Stimulated activated CD4-positive, alpha-beta T cell treated with anti-CD3 and anti-CD28 coated beads, Interleukin-4, amount 100 ng/mL, for 24 hours (primary cell): Measurements from ENCODE around the gene ATXN7L1.
A peak's percentile ranks its signal among the peaks of the same experiment; 100 is the strongest.

Source experiments
- DNase-seq: peaks from one replicate; pipeline ENCODE4 v3.0.0-alpha.2; 2020

The ATXN7L1 gene

DNA sequence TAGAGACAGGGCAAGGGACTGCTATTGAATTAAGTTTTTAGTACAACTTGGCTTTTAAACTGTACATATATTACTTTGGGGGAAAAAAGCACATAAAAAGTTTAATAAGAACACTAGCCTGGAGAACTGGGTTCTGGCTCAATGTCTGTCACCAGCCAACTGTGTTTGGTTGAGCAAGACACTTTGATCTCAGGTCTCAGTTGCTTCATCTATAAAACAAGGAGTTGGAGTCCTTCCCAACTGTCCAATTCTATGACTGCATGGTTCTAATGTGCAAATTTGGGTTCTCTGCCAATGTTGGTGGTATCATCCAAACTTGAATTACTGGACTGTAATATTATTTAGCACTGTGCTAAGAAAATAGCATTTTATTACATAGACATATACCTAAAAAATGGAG lies 50.3 kb downstream of the ATXN7L1 start:
- no peak for DNase-seq

DNA sequence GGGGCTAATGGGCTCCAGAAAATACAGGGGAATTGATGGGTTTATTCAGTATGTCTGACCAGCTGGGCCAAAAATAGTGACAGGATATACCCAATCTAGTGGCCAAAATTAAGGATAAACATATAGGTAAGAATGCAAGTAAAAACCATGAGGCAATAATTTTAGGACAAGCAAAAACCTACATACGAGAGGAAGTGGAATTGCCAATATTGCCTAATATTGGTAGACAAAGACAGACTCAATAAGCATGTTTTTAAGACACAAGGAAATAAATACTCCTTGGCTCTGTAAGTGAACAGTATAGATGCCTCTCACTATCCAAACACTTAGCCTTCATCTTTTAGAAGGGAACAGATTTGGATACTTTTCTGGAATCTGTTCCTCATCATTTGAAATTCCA lies 51.0 kb downstream of the ATXN7L1 start:
- DNase-seq = no peak

DNA sequence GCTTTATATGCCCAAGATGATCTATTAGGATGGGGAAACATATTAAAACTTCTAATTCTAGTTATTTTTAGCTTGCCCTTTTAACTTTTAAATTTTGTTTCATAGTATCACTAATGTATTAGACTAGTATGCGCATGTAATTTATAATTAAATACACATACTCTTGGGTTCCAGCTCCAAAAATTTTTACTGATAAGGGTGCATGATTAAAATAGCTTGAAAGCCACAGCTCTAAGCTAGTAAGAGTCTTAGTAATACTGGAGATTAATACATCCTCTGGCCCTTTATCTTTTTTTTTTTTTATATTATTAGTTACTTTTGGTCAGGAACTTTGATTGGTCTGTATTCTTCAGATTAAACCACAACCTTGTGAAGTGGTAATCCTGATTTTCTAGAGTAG lies 53.6 kb downstream of the ATXN7L1 start:
- no peak for DNase-seq

DNA sequence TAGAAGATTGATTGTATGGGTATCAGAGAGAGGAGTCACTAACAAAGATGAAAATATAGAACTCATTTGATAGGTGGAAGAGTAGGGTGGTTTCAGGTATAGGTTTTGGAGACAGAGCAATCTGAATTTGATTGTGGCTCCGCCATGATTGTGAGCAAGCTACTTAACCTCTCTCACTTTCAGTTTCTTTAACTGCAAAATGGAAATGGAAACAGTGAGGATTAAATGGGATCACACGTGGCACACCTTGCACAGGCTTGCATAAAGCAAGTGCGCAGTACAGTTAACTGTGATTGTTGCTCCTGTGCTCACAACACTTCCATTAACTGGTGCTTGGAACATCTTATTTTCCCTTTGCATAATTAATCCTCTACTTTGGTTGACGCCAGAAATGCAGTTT lies 54.9 kb downstream of the ATXN7L1 start:
- DNase-seq = no peak

DNA sequence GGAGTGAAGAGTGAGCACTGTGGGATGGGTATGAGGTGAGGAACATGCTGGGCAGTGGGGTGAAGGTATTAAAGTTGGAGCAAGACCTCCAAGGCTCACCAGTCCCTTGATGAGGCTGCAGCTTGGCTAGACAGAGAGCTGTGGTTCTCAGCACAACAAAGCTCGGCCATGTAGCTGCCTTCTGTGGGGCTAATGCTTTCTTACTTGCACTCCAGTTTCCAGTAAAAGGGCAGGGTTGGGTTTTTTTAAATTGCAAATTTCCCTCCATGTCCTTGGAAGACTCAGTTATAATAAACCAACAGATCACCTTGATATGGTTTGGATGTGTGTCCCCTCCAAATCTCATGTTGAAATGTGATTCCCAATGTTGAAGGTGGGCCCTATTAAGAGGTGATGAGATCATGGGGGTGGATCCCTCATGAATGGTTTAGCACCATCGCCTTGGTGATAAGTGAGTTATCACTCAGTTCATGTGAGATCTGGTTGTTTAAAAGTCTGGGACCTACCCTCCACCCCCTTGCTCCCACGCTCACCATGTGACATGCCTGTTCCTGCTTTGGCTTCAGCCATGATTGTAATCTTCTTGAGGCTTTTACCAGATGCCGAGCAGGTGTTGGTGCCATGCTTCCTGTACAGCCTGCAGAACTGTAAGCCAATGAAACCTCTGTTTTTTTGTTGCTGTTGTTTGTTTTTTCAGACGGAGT lies 55.9 kb downstream of the ATXN7L1 start:
- no peak for DNase-seq

DNA sequence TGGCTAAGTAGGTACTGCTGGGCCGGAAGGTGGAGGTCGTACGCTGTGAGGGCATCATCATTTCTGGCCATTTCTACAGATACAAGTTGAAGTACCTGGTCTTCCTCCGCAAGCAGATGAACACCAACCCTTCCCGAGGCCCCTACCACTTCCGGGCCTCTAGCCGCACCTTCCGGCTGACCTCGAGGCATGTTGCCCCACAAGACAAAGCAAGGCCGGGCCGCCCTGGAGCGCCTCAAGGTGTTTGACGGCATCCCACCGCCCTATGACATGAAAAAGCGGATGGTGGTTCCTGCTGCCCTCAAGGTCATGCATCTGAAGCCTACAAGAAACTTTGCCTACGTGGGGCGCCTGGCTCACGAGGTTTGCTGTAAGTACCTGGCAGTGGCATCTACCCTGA lies 56.8 kb downstream of the ATXN7L1 start:
- no peak for DNase-seq

DNA sequence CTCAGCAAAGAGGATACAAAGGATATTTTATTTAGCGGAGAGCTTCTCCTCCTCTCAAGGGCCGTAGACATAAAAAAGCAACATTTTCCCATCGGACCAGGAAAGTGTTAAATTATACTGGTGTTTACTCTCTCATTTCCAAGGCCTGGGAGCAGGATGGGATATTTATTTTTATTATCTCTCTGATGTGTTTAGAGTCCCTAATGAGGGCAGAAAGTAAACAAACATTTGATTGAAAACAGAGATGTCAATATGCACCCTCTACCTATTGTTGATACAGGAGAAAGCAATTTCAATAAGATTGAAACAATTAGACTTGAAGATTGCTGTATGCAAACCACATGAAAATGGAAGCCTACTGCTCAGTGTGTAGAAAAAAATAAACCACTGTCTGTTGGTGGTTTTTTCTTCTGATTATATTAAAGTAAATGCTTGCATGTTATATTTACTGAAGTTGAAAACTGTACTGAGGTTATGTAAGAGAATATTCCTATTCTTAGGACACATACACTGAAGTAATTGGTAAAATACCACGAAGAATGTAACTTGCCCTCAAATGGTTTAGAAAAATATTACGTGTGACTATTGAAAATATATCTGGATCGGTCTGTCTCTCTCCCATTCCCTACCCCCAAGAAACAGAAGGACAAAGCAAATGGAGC lies 59.3 kb downstream of the ATXN7L1 start:
- no peak for DNase-seq

DNA sequence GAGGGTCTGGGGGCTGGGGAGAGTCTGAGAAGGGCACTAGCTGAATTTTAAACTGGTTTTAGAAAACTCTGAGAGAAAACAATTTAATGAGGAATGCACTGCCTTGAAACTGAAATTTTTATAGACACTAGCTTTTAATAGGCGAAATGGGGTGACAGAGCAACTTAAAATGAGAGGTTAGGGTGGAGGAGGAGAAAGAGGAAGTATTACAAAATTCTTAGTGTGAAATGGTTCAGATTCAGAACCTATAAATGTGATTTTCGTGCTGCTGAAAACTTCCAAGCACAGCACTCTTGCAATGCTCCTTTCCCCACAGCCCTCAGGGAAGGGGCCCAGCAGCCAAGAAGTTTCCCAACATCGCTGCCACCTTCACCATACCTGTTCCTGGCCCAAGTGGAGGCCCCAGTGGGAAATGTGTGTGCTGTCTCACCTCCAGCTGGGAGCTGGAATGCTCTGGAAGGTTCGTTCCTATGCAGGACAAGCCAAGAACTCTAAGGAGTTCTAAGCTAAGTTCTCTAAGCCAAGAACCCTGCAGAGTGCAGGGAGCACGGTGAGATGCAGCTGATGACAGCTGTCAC lies 60.0 kb downstream of the ATXN7L1 start:
- DNase-seq = no peak

DNA sequence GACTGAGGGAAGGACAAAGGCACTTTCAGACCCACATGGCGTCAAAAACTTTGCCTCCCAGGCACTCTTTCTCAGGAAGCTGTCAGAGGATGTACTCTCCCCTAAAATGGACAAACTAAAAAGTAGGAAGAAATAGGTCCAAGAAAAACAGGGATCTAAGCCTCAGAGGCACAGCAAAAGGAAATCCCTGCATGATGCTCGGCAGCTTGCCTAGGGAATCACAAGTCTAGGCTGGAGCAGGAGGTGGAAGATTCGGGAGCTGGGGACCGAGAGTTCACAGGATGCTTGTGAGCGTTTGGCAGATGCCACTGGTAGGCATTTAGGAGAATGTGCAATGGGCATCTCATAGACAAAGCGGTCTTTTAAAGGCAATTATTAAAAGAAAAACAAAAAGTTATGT lies 60.8 kb downstream of the ATXN7L1 start:
- no peak for DNase-seq

DNA sequence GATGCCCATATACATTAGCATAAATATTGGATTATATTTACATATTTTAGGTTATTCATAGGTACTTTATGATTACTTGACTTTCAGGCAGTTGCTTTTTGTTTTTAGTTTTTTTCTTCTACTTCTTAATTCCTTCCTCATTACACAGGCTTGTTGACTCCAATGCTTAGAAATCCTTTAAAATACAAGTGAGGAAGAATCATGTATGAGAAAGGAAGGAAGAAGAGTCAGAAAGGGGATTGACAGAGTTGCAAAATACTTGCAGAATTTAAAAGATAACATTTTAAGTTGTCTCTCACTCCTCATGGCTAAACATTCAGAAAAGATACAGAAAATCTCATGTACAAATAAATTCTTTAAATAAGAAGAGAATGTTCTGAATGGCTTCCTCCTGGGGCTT lies 61.9 kb downstream of the ATXN7L1 start:
- no peak for DNase-seq

DNA sequence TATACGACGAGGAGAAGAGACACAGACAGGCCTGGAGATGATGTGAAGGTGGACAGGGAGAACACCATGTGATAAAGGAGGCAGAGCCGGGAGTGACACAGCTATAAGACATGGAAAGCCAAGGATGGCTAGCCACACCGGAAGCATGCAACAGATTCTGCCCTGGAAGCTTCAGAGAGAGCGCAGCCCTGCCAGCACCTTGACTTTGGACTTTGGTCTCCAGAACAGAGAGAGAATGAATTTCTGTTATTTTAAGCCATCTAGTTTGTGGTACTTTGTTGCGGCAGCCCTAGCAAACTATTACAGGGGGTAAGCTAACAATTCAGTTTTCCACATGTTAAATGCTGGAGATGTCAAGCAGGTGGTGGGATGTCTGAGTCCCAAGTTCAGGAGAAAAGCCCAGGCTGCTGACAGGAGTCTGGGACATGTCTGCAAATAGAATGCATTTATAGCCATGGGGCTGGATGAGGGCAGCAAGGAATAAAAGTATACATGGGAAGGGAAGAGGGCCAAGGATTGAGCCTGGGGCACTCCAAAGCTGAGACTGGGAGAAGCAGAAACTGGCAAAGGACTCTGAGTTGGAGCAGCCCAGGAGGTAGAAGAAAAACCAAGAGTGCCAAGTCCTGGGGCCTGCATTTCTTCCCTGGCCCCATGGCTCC lies 65.1 kb downstream of the ATXN7L1 start:
- DNase-seq = no peak

DNA sequence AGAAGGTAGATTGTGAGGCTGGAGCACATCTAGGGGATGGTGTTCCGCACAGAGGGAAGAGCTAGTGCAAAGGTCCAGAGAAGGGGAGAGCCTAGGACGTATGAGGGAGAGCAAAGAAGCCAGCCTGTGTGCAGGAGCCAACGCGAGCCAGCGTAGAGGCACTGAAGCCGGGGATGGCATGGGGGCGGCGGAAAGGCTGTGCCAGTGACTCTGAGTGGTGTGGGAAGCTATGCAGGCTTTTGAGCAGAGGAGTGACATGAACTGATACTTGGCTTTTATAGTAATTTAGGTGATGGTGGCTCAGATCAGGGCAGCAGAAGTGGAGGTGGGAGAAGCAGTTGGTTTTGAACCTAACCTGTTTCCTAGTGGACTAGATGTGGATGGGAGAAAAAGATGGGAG lies 65.8 kb downstream of the ATXN7L1 start:
- peak; percentile 34 for DNase-seq

DNA sequence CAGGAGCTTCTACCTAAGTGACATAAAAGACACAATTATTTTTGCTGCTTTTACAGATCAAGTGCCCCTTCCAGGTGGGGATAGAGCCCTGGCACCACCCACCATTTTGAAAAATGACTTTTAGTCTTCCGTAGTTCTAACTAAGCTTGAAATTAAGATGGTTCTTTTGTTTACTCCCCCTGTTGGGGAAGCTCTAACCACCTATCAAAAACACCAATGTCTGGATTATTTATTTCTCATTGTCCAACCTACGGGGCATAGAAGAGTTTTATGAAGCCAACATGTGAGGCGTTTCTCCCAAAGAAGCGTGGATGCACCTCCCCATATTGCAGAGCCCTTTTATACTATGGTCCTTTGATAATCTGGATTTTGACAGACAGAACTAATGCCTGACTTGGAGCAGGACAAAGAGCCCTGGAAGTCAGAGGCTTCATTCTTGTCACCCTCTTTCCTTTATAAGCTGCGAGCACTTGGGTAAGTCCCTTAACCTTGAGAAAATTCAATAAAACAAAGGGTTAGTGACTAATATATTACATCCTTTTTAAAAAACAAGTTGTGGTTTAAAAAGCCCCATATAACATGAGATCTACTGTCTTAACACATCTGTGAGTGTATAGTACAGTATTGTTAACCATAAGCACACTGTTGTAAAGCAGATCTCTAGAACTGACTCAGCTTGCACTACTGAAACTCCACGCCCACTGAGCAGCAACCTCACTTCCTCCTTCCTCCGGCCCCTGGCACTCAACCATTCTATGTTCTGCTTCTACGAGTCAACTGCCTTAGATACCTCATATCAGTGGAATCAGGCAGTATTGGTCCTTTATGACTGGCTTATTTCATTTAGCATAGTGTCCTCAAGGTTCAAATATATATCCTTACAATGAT lies 67.5 kb downstream of the ATXN7L1 start:
- peak; percentile 90 for DNase-seq

DNA sequence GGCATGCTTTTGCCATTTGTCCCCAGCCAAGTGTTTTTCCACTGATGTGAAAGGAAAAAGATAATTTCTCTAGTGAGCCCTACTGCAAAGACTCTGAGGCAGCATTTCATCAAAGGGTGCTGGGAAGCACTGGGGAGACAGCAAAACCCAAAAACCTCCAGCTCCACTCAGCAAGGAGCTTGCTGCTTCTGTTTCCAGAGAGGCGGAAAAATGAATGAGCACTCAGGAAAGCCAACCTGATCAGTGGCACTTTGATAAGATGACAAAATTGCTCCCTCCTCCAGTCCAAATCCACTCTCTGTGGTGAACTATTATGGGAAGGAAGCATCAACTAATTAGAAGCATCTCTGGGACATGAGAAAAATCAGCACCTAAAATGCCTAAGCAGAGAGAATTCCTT lies 68.2 kb downstream of the ATXN7L1 start:
- DNase-seq = no peak

DNA sequence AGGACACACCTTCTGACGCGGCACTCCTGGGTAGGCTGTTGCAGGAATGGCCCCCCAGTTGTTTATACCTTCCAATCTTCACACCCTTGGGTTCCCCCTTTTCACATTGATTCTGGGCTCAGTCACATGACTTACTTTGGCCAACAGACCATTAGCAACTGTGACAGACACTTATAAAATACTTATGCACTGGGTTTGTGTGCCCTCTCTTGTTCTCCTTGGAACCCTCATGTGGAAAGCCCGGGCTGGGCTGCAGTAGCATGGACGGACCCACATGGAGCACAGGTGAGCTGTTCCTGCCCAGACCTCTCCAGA lies 69.0 kb downstream of the ATXN7L1 start:
- no peak for DNase-seq

DNA sequence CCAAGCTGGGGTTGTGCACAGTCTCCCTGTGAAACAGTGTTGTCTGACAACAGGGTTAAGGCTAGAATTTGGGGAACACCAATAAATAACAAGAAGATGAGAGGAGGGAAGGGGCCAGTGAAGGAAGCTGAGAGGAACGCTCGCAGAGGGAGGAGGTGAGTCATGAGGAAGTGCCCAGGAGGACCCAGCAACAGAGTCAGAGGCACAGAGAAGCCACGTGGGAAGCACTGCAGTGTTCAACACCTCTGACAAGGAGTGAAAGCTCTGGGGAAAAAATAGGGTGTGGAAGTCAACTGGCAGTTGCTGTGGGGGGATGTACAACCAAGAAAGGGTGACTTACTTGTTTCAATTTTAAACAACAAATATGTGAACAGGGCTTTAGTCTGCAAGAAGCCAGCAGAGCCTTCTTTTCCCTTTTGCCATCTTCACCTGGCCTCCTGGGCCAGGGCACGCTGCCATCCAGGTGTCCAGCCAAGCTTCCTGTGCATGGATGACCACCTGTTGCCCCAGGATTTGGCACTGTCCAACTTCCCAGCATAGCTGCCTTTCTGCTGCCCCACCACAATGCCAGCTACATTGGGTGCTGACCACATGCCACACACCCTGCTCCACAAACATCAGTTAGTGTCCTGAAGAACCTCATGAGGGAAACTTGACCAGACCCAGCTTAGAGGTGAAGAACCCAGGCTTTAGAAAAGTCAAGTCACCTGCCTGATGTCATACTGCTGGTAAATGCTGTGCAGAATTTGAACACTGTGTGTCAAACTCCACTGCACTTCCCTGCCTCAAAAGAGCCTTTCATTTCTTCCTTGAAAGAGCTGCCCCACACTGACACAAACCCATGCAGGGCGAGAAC lies 69.6 kb downstream of the ATXN7L1 start:
- DNase-seq = peak; percentile 81

DNA sequence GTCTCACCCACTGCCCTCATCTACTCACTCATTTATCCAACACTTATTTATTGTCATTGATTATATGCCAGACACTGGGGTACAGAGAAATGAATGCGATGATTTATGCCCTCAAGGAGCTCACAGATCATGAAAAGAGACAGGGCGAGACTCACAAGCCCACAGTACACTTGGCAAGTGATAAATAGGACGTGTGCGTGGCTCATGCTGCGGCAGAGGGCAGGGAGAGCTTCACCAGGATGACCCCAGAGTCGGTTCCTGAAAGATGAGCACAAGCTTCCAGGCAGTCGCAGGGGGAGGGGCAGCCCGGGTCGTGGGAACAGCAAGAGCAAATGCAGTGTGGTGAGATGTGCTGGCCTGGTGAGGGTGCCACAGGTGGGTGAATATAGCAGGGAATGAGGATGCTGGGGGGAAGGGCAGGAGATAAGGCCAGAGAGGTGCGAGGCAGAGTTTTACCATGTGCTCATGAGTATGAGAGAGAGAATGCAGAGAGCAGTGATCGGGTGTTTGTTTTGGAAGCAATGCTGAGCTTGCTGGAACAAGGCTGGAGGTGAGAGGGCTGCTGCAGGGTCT lies 70.9 kb downstream of the ATXN7L1 start:
- no peak for DNase-seq

DNA sequence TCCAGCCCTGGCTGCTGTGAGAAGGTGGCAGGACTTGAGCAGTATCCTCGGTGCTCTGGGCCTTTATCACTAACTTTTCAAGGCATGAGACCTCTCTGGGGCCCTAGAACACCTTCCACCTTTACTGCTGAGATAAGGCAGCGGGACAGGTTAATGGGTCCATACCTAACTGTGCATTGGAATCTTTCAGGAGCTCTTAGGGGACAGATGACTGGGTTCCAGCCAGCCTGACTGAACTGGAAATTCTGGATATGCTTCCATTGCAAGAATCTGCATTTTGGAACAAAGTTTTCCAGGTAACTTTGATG lies 73.0 kb downstream of the ATXN7L1 start:
- no peak for DNase-seq

DNA sequence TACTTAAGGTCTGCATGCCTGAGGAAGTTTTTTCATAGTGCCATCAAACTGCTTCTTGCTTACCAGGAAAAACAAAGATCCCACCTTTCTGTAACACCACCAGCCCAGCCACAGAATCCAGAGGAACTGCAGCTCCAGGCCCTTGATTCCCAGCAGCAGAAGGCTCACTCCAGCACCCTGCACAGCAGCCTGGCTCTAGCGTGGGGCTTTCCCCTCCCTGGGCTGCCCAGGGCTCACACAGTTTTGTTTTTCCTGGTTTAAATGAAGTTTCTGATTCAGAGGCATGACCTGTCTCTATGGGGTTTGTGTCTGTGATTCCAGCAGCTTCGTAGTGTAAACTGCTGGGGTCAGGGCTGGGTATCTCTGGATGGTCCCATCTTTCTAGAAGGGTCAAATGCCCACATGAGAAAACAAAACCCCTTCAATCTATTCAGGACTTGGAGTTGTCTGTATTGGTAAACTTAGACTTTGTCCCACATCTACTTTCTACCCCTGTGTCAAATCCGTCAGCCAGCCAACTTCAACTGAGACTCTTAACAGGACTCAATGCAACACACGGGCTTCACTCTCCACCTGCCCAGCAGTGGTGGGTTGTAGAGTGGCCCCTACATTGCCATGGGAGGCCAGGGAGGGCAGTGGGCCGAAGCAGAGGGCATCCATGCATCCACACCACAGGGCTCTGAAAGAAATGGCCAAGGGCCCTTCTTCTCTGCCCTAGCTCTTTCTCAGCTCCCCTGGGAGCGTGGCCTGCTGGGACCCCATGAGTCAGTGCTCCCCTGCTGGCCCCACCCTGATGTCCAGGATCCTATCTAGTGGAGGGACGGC lies 73.6 kb downstream of the ATXN7L1 start:
- DNase-seq = no peak

DNA sequence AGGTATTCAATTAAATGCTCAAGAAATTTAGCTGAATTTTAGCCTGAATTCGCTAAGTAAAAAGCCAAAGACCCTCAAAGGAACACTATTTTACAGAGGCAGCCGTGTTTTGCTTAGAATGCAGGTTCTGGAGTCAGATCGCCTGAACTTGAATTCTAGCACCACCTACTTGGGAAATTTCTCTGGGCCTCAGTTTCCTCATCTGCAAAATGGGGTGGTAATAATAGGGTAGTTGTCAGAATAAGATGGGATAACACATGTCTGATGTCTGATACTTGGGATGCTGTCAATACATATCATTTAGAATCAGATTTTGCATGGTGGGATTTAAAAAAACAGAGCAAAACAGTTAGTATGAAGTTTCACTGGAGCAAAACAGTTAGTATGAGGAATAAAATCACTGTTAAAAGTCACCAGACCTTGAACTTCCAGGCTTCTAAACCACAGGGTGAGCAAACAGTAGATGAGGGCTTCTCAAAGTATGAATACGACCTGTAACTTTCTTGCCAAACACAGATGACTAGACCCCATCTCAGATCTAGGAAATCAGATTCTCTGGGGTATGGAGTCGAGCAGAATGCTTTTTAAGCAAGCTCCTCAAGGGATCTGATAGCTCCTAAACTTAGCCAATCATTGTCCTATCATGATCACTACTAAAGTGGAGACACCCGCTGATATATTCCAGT lies 75.4 kb downstream of the ATXN7L1 start:
- DNase-seq = no peak
